H9 (cell line): ENCODE data around the gene ADAT3. TPM values are rescaled to one million over a fixed set of nuclear protein-coding genes. Genes with fewer than 3 reads are reported as not detected.

Source experiments
- DNase-seq: peaks from one replicate; pipeline ENCODE4 v3.0.0-alpha.2; 2017
- H2AFZ ChIP-seq: one replicate; pipeline ENCODE4 v1.6.1; 2013; ENCODE audit warnings: mild to moderate bottlenecking, low read length, control low read depth, moderate library complexity
- H2AK5ac ChIP-seq: 2 replicates; pipeline ENCODE4 v1.6.1; 2013; ENCODE audit warnings: low read length, control low read depth, mixed read lengths; ENCODE audit not compliant: insufficient read length
- H2BK120ac ChIP-seq: one replicate; pipeline ENCODE4 v1.6.1; 2013; ENCODE audit warnings: low read depth, mild to moderate bottlenecking, low read length, control low read depth, inconsistent platforms; ENCODE audit not compliant: poor library complexity, severe bottlenecking
- H2BK12ac ChIP-seq: 2 replicates; pipeline ENCODE4 v1.6.1; 2013; ENCODE audit warnings: low read length, control low read depth, mixed read lengths, low read depth; ENCODE audit not compliant: insufficient read length
- H2BK15ac ChIP-seq: 2 replicates; pipeline ENCODE4 v1.6.1; 2013; ENCODE audit warnings: low read depth, low read length, control low read depth
- H2BK20ac ChIP-seq: one replicate; pipeline ENCODE4 v1.6.1; 2013; ENCODE audit warnings: low read depth, mild to moderate bottlenecking, low read length, control low read depth, inconsistent platforms; ENCODE audit not compliant: poor library complexity, severe bottlenecking
- H2BK5ac ChIP-seq: 2 replicates; pipeline ENCODE4 v1.6.1; 2013; ENCODE audit warnings: low read length, control low read depth, mixed read lengths; ENCODE audit not compliant: insufficient read length
- H3K14ac ChIP-seq: 2 replicates; pipeline ENCODE4 v1.6.1; 2013; ENCODE audit warnings: low read length, control low read depth; ENCODE audit not compliant: insufficient read depth
- H3K18ac ChIP-seq: 2 replicates; pipeline ENCODE4 v1.6.1; 2013; ENCODE audit warnings: low read depth, mild to moderate bottlenecking, mixed read lengths, low read length, control low read depth; ENCODE audit not compliant: insufficient read length
- H3K23ac ChIP-seq: 2 replicates; pipeline ENCODE4 v1.6.1; 2013; ENCODE audit warnings: low read length, control low read depth, mixed read lengths, low read depth; ENCODE audit not compliant: insufficient read length
- H3K23me2 ChIP-seq: 2 replicates; pipeline ENCODE4 v1.6.1; 2013; ENCODE audit warnings: low read depth, mild to moderate bottlenecking, mixed read lengths, low read length, control low read depth; ENCODE audit not compliant: insufficient read length, poor library complexity, severe bottlenecking
- H3K27ac ChIP-seq: 2 replicates; pipeline ENCODE4 v1.5.1; 2013; ENCODE audit warnings: low read length, control low read depth, mixed read lengths, low read depth; ENCODE audit not compliant: insufficient read length
- H3K27me3 ChIP-seq: 2 replicates; pipeline ENCODE4 v1.6.1; 2013; ENCODE audit warnings: low read length, control low read depth, inconsistent platforms; ENCODE audit not compliant: insufficient read depth
- H3K4ac ChIP-seq: 2 replicates; pipeline ENCODE4 v1.6.1; 2013; ENCODE audit warnings: low read depth, mild to moderate bottlenecking, control low read depth, inconsistent platforms, low read length, moderate library complexity
- H3K4me1 ChIP-seq: 2 replicates; pipeline ENCODE4 v1.6.1; 2013; ENCODE audit warnings: low read length, control low read depth, inconsistent platforms; ENCODE audit not compliant: insufficient read depth
- H3K4me2 ChIP-seq: 2 replicates; pipeline ENCODE4 v1.6.1; 2013; ENCODE audit warnings: low read length, control low read depth, mixed read lengths; ENCODE audit not compliant: insufficient read length, insufficient read depth
- H3K56ac ChIP-seq: 2 replicates; pipeline ENCODE4 v1.6.1; 2013; ENCODE audit warnings: low read depth, mild to moderate bottlenecking, mixed read lengths, low read length, control low read depth; ENCODE audit not compliant: insufficient read length
- H3K79me1 ChIP-seq: 2 replicates; pipeline ENCODE4 v1.6.1; 2013; ENCODE audit warnings: low read depth, mild to moderate bottlenecking, moderate library complexity, low read length, control low read depth, inconsistent platforms; ENCODE audit not compliant: insufficient read depth, poor library complexity, severe bottlenecking
- H3K79me2 ChIP-seq: 2 replicates; pipeline ENCODE4 v1.6.1; 2013; ENCODE audit warnings: low read length, control low read depth, inconsistent platforms; ENCODE audit not compliant: insufficient read depth
- H3K9ac ChIP-seq: 2 replicates; pipeline ENCODE4 v1.6.1; 2013; ENCODE audit warnings: low read length, control low read depth, mixed read lengths; ENCODE audit not compliant: insufficient read length; ENCODE audit errors: extremely low read depth
- H3K9me3 ChIP-seq: one replicate; pipeline ENCODE4 v1.6.1; 2013; ENCODE audit warnings: low read depth, low read length, inconsistent platforms; ENCODE audit not compliant: control insufficient read depth
- H3T11ph ChIP-seq: one replicate; pipeline ENCODE4 v1.6.1; 2013; ENCODE audit warnings: mild to moderate bottlenecking, low read length, control low read depth, inconsistent platforms
- H4K20me1 ChIP-seq: one replicate; pipeline ENCODE4 v1.6.1; 2013; ENCODE audit not compliant: control insufficient read depth, insufficient read length, insufficient read depth
- H4K5ac ChIP-seq: 2 replicates; pipeline ENCODE4 v1.6.1; 2013; ENCODE audit warnings: low read depth, mild to moderate bottlenecking, mixed read lengths, low read length, control low read depth; ENCODE audit not compliant: insufficient read length
- H4K8ac ChIP-seq: replicated peaks from 2 replicates; pipeline ENCODE4 v1.6.1; 2013; ENCODE audit warnings: low read length, control low read depth, mixed read lengths, low read depth; ENCODE audit not compliant: insufficient read length
- H4K91ac ChIP-seq: 2 replicates; pipeline ENCODE4 v1.6.1; 2013; ENCODE audit warnings: low read depth, mild to moderate bottlenecking, moderate library complexity, mixed read lengths, low read length, control low read depth; ENCODE audit not compliant: insufficient read length
- H3K27ac Mint-ChIP-seq, 3 experiments: 2 replicates in 2 of 3; 3 replicates in 1 of 3; pipeline ENCODE4 v1.8.0; 2020 to 2021; ENCODE audit warnings: mixed read lengths in 3 of 3, mild to moderate bottlenecking in 1 of 3, moderate library complexity in 1 of 3
- H3K27me3 Mint-ChIP-seq: 2 replicates; pipeline ENCODE4 v1.8.0; 2021; ENCODE audit warnings: low read depth, mild to moderate bottlenecking, moderate library complexity, mixed read lengths
- H3K36me3 Mint-ChIP-seq, 3 experiments: 2 replicates in 2 of 3; 3 replicates in 1 of 3; pipeline ENCODE4 v1.8.0; 2020 to 2021; ENCODE audit warnings: low read depth in 3 of 3, mixed read lengths in 3 of 3; ENCODE audit not compliant: insufficient read depth in 1 of 3
- H3K4me1 Mint-ChIP-seq, 2 experiments: 2 replicates each; pipeline ENCODE4 v1.8.0; 2020; ENCODE audit warnings: mixed read lengths in 2 of 2
- H3K4me3 Mint-ChIP-seq, 2 experiments: 2 replicates in 1 of 2; 3 replicates in 1 of 2; pipeline ENCODE4 v1.8.0; 2020 to 2021; ENCODE audit warnings: mild to moderate bottlenecking in 2 of 2, mixed read lengths in 2 of 2, moderate library complexity in 1 of 2
- H3K9me3 Mint-ChIP-seq, 2 experiments: 2 replicates in 1 of 2; 3 replicates in 1 of 2; pipeline ENCODE4 v1.8.0; 2020; ENCODE audit warnings: mild to moderate bottlenecking in 2 of 2, mixed read lengths in 2 of 2, moderate library complexity in 1 of 2
- CTCF ChIP-seq: fragments of 200-600 bp; sonication (generic); conservative IDR thresholded peaks from 3 replicates; pipeline ENCODE4 v1.8.0; 2021; ENCODE audit warnings: antibody characterized with exemption, mild to moderate bottlenecking
- WGBS: extraction: QIAGEN DNeasy Blood & Tissue Kit; methylation state at CpG from one replicate; pipeline ENCODE4 v1.1.7; 2013; ENCODE audit warnings: missing lambda C conversion rate, low lambda C conversion rate, mixed read lengths; ENCODE audit not compliant: insufficient read length; ENCODE audit errors: extremely low coverage; 5-methylcytosine and 5-hydroxymethylcytosine counted together
- total RNA-seq: library from RNA; stranded (reverse); gene quantifications from 2 replicates; pipeline ENCODE4 v1.2.1, GENCODE V29; 2021

The ADAT3 gene
- total RNA-seq, 1 experiment from 2014 or later, result 12.2 TPM

GRCh38 chr19:1907563-1908363, 2.6 kb downstream of the ADAT3 start:
- H3K27me3 Mint-ChIP-seq, result no peaks in the 10 kb centered on the region
- no peaks in the 10 kb centered on the region for H3K9me3 ChIP-seq
- H3K23ac ChIP-seq, result no peak overlapping the region
- peaks cover 4% of the 10 kb centered on the region for H3K23me2 ChIP-seq
- H2AFZ ChIP-seq, result no peak overlapping the region
- H3K18ac ChIP-seq, result no peak overlapping the region
- H3K4me1 Mint-ChIP-seq, result peaks cover 11 to 17% of the 10 kb centered on the region in 2 experiments
- no peak overlapping the region for H2BK5ac ChIP-seq
- no peak overlapping the region for H2AK5ac ChIP-seq
- peaks cover 4% of the 10 kb centered on the region for H3K79me1 ChIP-seq
- no peak overlapping the region for H3K56ac ChIP-seq
- no peak overlapping the region for H4K8ac ChIP-seq
- H2BK20ac ChIP-seq, result no peak overlapping the region
- no peak overlapping the region for H2BK15ac ChIP-seq
- TF ChIP-seq CTCF, result no peak
- no peak overlapping the region for H4K91ac ChIP-seq
- no peaks in the 10 kb centered on the region for H3K27me3 ChIP-seq
- no peaks in the 10 kb centered on the region for H4K20me1 ChIP-seq
- no peak overlapping the region for H2BK12ac ChIP-seq
- no peak overlapping the region for H2BK120ac ChIP-seq
- no peak overlapping the region for H3K27ac ChIP-seq
- no peak overlapping the region; the same call in 1 of the 2 replicates for H3K14ac ChIP-seq
- no CpG with 5 or more reads among the region's 43 CpGs for WGBS
- H3K79me2 ChIP-seq, result peaks cover 17% of the 10 kb centered on the region; the same call in 1 of the 2 replicates
- no peak overlapping the region for H3K4me2 ChIP-seq
- 0 out of 2 replicates have a peak, but pooled peaks cover 2% of the 10 kb centered on the region for H3K4me1 ChIP-seq
- H3K4ac ChIP-seq, result no peak overlapping the region; the same call in 1 of the 2 replicates
- no peak overlapping the region; a peak in 1 of 7 replicates for H3K27ac Mint-ChIP-seq
- no peak overlapping the region for H3K9ac ChIP-seq
- peaks cover 5 to 14% (median 8%) of the 10 kb centered on the region in 3 experiments; a peak in 6 of 7 replicates for H3K36me3 Mint-ChIP-seq
- no peak overlapping the region for H3T11ph ChIP-seq
- DNase-seq, result no peak
- H4K5ac ChIP-seq, result no peak overlapping the region
- no peaks in the 10 kb centered on the region; a peak in 1 of 5 replicates for H3K9me3 Mint-ChIP-seq
- H3K4me3 Mint-ChIP-seq, result no peak overlapping the region
